GM12878 (cell line): Measurements from ENCODE around the gene HIPK4. TPM values are rescaled to one million over a fixed set of nuclear protein-coding genes. Genes with fewer than 3 reads are reported as not detected.

Experiments
- ATAC-seq: fragments of 200-7000 bp; cut with Tn5 transposase; 3 replicates; pipeline ENCODE4 v1.9.1; 2020; ENCODE audit warnings: mild to moderate bottlenecking, moderate library complexity
- BruUV-seq: library from RNA; stranded (reverse); fragments of 400-500 nt; replicated peaks from 2 replicates; lab custom pipeline; 2021; lab: Mats Ljungman, UMichigan
- CTCF ChIA-PET: fragments of 300-600 bp; sonication (Branson Sonifier 250); formaldehyde crosslinking; extraction: SDS; loops from one replicate; lab custom pipeline; 2021; ENCODE audit warnings: inconsistent platforms; lab: Yijun Ruan, JAX
- POLR2A ChIA-PET: fragments of 350-600 bp; formaldehyde crosslinking; extraction: SDS; loops from one replicate; lab custom pipeline; 2021; ENCODE audit warnings: inconsistent platforms; lab: Charles Lee
- RAD21 ChIA-PET: fragments of 300-600 bp; sonication (Branson Sonifier 250); formaldehyde crosslinking; loops from one replicate; lab custom pipeline; 2023; ENCODE audit warnings: antibody characterized with exemption; ENCODE audit not compliant: unreplicated experiment; lab: Charles Lee
- SMC1A ChIA-PET: fragments of 300-600 bp; sonication (Branson Sonifier 250); formaldehyde crosslinking; loops from one replicate; lab custom pipeline; 2023; ENCODE audit not compliant: unreplicated experiment, uncharacterized antibody; lab: Charles Lee
- DNase-seq: peaks from one replicate; pipeline ENCODE4 v3.0.0-alpha.2; 2011; ENCODE audit warnings: low read depth, low spot score
- FAIRE-seq: peaks from 3 replicates; lab custom pipeline; 2011; peaks lifted over from hg19 to GRCh38; lab: Jason Lieb, UNC
- H2AFZ ChIP-seq: 2 replicates; pipeline ENCODE4 v1.6.0; 2011; ENCODE audit warnings: low read depth, low read length, control low read depth; ENCODE audit not compliant: control insufficient read depth
- H3K27ac ChIP-seq: 2 replicates; pipeline ENCODE4 v1.5.1; 2011; ENCODE audit warnings: control low read depth; ENCODE audit not compliant: control insufficient read depth, insufficient read depth
- H3K27me3 ChIP-seq, 2 experiments: replicated peaks in 1 of 2; 2 replicates each; pipeline versions ENCODE4 v1.6.0 to v1.6.1; 2011; ENCODE audit warnings: low read length in 1 of 2; ENCODE audit not compliant: control insufficient read depth in 2 of 2, insufficient read depth in 2 of 2
- H3K36me3 ChIP-seq, 2 experiments: 2 replicates each; pipeline ENCODE4 v1.5.1; 2011; ENCODE audit warnings: low read length in 1 of 2; ENCODE audit not compliant: control insufficient read depth in 2 of 2, insufficient read depth in 2 of 2
- H3K4me1 ChIP-seq: 2 replicates; pipeline ENCODE4 v1.6.1; 2011; ENCODE audit warnings: mild to moderate bottlenecking, low read length, moderate library complexity, mixed read lengths; ENCODE audit not compliant: control insufficient read depth, insufficient read depth
- H3K4me2 ChIP-seq: 2 replicates; pipeline ENCODE4 v1.6.0; 2011; ENCODE audit warnings: control low read depth; ENCODE audit not compliant: control insufficient read depth, insufficient read depth
- H3K4me3 ChIP-seq: fragments of 200-600 bp; sonication (generic); 2 replicates; pipeline ENCODE4 v1.5.1; 2016
- H3K79me2 ChIP-seq: 2 replicates; pipeline ENCODE4 v1.6.0; 2011; ENCODE audit warnings: low read length; ENCODE audit not compliant: control insufficient read depth, insufficient read depth
- H3K9ac ChIP-seq: 2 replicates; pipeline ENCODE4 v1.8.0; 2011; ENCODE audit warnings: low read length, control low read depth, mixed read lengths; ENCODE audit not compliant: control insufficient read depth, insufficient read depth
- H3K9me3 ChIP-seq: replicated peaks from 3 replicates; pipeline ENCODE4 v1.5.1; 2011; ENCODE audit warnings: mild to moderate bottlenecking, low read length; ENCODE audit not compliant: control insufficient read depth, insufficient read depth
- H4K20me1 ChIP-seq: 2 replicates; pipeline ENCODE4 v1.6.0; 2011; ENCODE audit not compliant: control insufficient read depth, insufficient read depth
- BCL11A ChIP-seq: IDR thresholded peaks from 2 replicates; pipeline ENCODE4 v1.6.1; 2011; ENCODE audit warnings: low read depth, low read length
- E2F8 ChIP-seq: fragments of 450-650 bp; IDR thresholded peaks from 2 replicates; pipeline ENCODE4 v1.6.1; 2018; ENCODE audit warnings: mild to moderate bottlenecking, low read depth, moderate library complexity; ENCODE audit not compliant: partially characterized antibody
- EGR1 ChIP-seq, 2 experiments: IDR thresholded peaks; 1 replicate in 1 of 2; 2 replicates in 1 of 2; pipeline ENCODE4 v1.6.1; 2011 to 2012; ENCODE audit warnings: low read depth in 2 of 2, low read length in 2 of 2, borderline replicate concordance in 1 of 2, mild to moderate bottlenecking in 1 of 2, moderate library complexity in 1 of 2
- FOXK2 ChIP-seq: fragments of 450-650 bp; IDR thresholded peaks from 2 replicates; pipeline ENCODE4 v1.6.1; 2017; ENCODE audit warnings: mild to moderate bottlenecking, moderate library complexity
- IRF5 ChIP-seq: fragments of 450-650 bp; IDR thresholded peaks from 2 replicates; pipeline ENCODE4 v1.6.1; 2017; ENCODE audit warnings: borderline replicate concordance
- JUNB ChIP-seq: IDR thresholded peaks from 2 replicates; pipeline ENCODE4 v1.6.1; 2016; ENCODE audit warnings: antibody characterized with exemption, mild to moderate bottlenecking
- MTA2 ChIP-seq: fragments of 450-650 bp; IDR thresholded peaks from 2 replicates; pipeline ENCODE4 v1.6.1; 2016; ENCODE audit warnings: low read depth, mild to moderate bottlenecking, moderate library complexity
- MXI1 ChIP-seq: fragments of 150-350 bp; IDR thresholded peaks from 2 replicates; pipeline ENCODE4 v1.6.1; 2011; ENCODE audit warnings: low read depth, mild to moderate bottlenecking, inconsistent platforms, low read length, improper control_type of control experiment
- SIN3A ChIP-seq: IDR thresholded peaks from 2 replicates; pipeline ENCODE4 v1.6.1; 2012; ENCODE audit warnings: low read depth, low read length, improper control_type of control experiment
- SIX5 ChIP-seq: IDR thresholded peaks from 2 replicates; pipeline ENCODE4 v1.6.1; 2011; ENCODE audit warnings: mild to moderate bottlenecking, low read depth, low read length, moderate library complexity; ENCODE audit not compliant: severe bottlenecking
- SMARCA5 ChIP-seq: fragments of 450-650 bp; IDR thresholded peaks from 2 replicates; pipeline ENCODE4 v1.6.1; 2017; ENCODE audit warnings: mild to moderate bottlenecking
- SMC3 ChIP-seq: IDR thresholded peaks from 2 replicates; pipeline ENCODE4 v1.6.1; 2011; ENCODE audit warnings: low read length, improper control_type of control experiment, borderline replicate concordance
- ZBED1 ChIP-seq: IDR thresholded peaks from 2 replicates; pipeline ENCODE4 v1.6.1; 2016; ENCODE audit warnings: borderline replicate concordance
- WGBS: methylation state at CpG from one replicate; pipeline ENCODE4 v1.1.6; 2016; ENCODE audit warnings: low lambda C conversion rate; ENCODE audit not compliant: insufficient replicate concordance, insufficient coverage; ENCODE audit errors: missing lambda C conversion rate; 5-methylcytosine and 5-hydroxymethylcytosine counted together
- in situ Hi-C: fragments of 300-500 bp; cut with MboI; formaldehyde crosslinking; loops from 9 replicates; pipeline ENCODE4 v1.14.3; 2018; ENCODE audit warnings: mixed read lengths
- intact Hi-C: fragments of 100-400 bp; cut with micrococcal nuclease; formaldehyde crosslinking; loops from one replicate; pipeline ENCODE4 v1.14.2; 2022; ENCODE audit not compliant: unreplicated experiment
- polyA plus RNA-seq, 11 experiments: library from polyadenylated mRNA; depleted of rRNA in 4 of 11; unstranded in 6 of 11; stranded (reverse) in 5 of 11; fragments of >200 nt; fragmentation: Nextera tagmentation in 4 of 11; fragmentation: Illumina TruSeq in 1 of 11; extraction: Ambion mirVana in 4 of 11; extraction: Trizol in 1 of 11; gene quantifications; 1 replicate in 1 of 11; 2 replicates in 10 of 11; pipeline versions ENCODE4 v1.2.1 to v1.2.3, GENCODE V29; 2011 to 2016; ENCODE audit warnings: inconsistent platforms in 2 of 11, missing spikeins in 2 of 11, low read depth in 1 of 11
- total RNA-seq, 4 experiments: library from RNA; depleted of rRNA in 3 of 4; stranded (reverse); fragments of >200 nt in 3 of 4; fragmentation: Illumina TruSeq in 1 of 4; extraction: Trizol in 1 of 4; gene quantifications; 2 replicates each; pipeline versions ENCODE4 v1.2.1 to v1.2.3, GENCODE V29; 2013 to 2021
- TF ChIP-seq, protein P1 (sequence below): IDR thresholded peaks from 2 replicates; pipeline ENCODE4 v1.6.1; 2012; ENCODE audit warnings: low read depth, low read length, improper control_type of control experiment
- TF ChIP-seq, protein P2 (sequence below): fragments of 150-350 bp; IDR thresholded peaks from 2 replicates; pipeline ENCODE4 v1.6.1; 2016; ENCODE audit warnings: low read depth, low read length

The HIPK4 gene
- total and polyA plus RNA-seq, 10 of the 15 experiments (the other 5 are each of a cell fraction or from before 2014, with no cell fraction given), result 0.07 to 0.13 (median 0.08) TPM; not detected in 7

DNA sequence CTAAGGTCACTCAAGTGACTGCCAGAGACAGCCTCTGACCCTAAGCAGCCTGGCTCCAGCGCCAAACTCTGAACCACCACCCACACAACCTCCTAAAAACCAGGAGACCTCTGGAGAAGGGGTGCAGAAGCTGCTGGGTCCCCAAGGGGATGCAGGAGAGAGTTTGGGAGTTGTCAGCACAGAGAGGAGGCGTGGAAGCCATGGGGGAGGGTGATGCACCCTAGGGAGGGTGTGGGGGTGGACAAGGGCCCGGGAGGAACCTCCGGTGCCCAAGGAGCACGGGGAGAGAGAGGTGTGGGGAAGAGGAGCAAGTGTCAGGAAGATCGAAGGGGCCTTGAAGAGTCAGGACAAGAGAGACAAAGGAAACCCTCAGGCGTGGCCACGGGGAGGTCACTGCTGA is 2.1 kb upstream of the HIPK4 start:
- no peaks in the 10 kb centered on the region for H3K27me3 ChIP-seq
- WGBS, result 11% methylated on average over 8 of the region's 8 CpGs
- H3K9ac ChIP-seq, result no peak overlapping the region
- intact Hi-C loops, result no loop called here
- H3K4me1 ChIP-seq, result no peaks in the 10 kb centered on the region
- H3K27ac ChIP-seq, result no peak overlapping the region
- RAD21 ChIA-PET, result no interaction called here
- in situ Hi-C loops, result no loop called here
- no peaks in the 10 kb centered on the region for H3K36me3 ChIP-seq
- POLR2A ChIA-PET, result no interaction called here
- H3K79me2 ChIP-seq, result no peaks in the 10 kb centered on the region
- H2AFZ ChIP-seq, result no peak overlapping the region
- SMC1A ChIA-PET, result no interaction called here
- no peak for ATAC-seq
- no TSS peak for BruUV-seq
- no peak overlapping the region for H3K4me3 ChIP-seq
- FAIRE-seq, result no peak
- H4K20me1 ChIP-seq, result no peaks in the 10 kb centered on the region
- no peaks in the 10 kb centered on the region for H3K9me3 ChIP-seq
- H3K4me2 ChIP-seq, result no peak overlapping the region
- CTCF ChIA-PET, result no interaction called here
- DNase-seq, result no peak
- TF ChIP-seq E2F8 (no peak), ZBED1 (no peak), SMARCA5 (no peak), MXI1 (no peak), BCL11A (no peak), SIN3A (no peak), SMC3 (no peak), JUNB (no peak), IRF5 (no peak), SIX5 (no peak), FOXK2 (no peak), EGR1 (IDR thresholded peaks at IDR 0.05; ENCODE audit: borderline replicate concordance in 1 of 2, low read depth in 2 of 2, low read length in 2 of 2) (no peak), MTA2 (no peak)
- TF ChIP-seq, protein P1, sequence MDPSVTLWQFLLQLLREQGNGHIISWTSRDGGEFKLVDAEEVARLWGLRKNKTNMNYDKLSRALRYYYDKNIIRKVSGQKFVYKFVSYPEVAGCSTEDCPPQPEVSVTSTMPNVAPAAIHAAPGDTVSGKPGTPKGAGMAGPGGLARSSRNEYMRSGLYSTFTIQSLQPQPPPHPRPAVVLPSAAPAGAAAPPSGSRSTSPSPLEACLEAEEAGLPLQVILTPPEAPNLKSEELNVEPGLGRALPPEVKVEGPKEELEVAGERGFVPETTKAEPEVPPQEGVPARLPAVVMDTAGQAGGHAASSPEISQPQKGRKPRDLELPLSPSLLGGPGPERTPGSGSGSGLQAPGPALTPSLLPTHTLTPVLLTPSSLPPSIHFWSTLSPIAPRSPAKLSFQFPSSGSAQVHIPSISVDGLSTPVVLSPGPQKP, result no peak
- TF ChIP-seq, protein P2, sequence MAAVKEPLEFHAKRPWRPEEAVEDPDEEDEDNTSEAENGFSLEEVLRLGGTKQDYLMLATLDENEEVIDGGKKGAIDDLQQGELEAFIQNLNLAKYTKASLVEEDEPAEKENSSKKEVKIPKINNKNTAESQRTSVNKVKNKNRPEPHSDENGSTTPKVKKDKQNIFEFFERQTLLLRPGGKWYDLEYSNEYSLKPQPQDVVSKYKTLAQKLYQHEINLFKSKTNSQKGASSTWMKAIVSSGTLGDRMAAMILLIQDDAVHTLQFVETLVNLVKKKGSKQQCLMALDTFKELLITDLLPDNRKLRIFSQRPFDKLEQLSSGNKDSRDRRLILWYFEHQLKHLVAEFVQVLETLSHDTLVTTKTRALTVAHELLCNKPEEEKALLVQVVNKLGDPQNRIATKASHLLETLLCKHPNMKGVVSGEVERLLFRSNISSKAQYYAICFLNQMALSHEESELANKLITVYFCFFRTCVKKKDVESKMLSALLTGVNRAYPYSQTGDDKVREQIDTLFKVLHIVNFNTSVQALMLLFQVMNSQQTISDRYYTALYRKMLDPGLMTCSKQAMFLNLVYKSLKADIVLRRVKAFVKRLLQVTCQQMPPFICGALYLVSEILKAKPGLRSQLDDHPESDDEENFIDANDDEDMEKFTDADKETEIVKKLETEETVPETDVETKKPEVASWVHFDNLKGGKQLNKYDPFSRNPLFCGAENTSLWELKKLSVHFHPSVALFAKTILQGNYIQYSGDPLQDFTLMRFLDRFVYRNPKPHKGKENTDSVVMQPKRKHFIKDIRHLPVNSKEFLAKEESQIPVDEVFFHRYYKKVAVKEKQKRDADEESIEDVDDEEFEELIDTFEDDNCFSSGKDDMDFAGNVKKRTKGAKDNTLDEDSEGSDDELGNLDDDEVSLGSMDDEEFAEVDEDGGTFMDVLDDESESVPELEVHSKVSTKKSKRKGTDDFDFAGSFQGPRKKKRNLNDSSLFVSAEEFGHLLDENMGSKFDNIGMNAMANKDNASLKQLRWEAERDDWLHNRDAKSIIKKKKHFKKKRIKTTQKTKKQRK, result no peak
